GM19328 (cell line): ENCODE measurements around the gene IGIP.
A peak's percentile ranks its signal among the peaks of the same experiment; 100 is the strongest.

Experiments used
- ATAC-seq: cut with Tn5 transposase; IDR thresholded peaks from one replicate; pipeline ENCODE4 v1.9.1; 2021; ENCODE audit warnings: mild to moderate bottlenecking, moderate library complexity; ENCODE audit not compliant: unreplicated experiment

The IGIP gene

GRCh38 chr5:140162275-140162674 lies 36.5 kb downstream of the IGIP start:
- no peak for ATAC-seq

- no peak for ATAC-seq
Measured at GRCh38 chr5:140162781-140163180, 37.0 kb downstream of the IGIP start.

GRCh38 chr5:140165101-140165922 lies 39.6 kb downstream of the IGIP start:
- no peak for ATAC-seq

GRCh38 chr5:140165923-140166270 lies 40.2 kb downstream of the IGIP start:
- ATAC-seq = no peak

DNA sequence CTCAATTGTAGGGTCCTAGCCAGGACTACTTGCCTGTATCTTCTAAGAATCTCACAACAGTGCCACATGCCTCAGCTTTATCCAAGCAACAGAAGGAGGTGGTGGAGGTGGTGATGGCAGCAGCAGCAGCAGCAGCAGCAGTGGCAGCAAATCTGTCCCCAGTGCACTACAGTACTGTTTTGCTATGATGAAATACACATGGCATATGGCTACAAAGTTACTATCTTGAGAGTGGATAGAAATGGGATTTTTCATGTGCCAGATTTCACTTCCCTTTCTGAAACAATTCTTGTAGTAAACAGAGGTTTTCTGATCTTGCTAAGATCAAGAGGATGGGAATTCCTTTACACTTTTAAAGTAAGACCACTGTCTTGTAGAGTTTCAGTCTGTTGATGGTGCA lies 41.2 kb downstream of the IGIP start:
- ATAC-seq = no peak

- no peak for ATAC-seq
Measured at GRCh38 chr5:140168371-140168770, 42.6 kb downstream of the IGIP start.

- no peak for ATAC-seq
Measured at GRCh38 chr5:140169410-140169809, 43.7 kb downstream of the IGIP start.

- no peak for ATAC-seq
Measured at GRCh38 chr5:140172483-140172882, 46.7 kb downstream of the IGIP start.

- ATAC-seq = no peak
Measured at GRCh38 chr5:140174014-140174413, 48.3 kb downstream of the IGIP start.

DNA sequence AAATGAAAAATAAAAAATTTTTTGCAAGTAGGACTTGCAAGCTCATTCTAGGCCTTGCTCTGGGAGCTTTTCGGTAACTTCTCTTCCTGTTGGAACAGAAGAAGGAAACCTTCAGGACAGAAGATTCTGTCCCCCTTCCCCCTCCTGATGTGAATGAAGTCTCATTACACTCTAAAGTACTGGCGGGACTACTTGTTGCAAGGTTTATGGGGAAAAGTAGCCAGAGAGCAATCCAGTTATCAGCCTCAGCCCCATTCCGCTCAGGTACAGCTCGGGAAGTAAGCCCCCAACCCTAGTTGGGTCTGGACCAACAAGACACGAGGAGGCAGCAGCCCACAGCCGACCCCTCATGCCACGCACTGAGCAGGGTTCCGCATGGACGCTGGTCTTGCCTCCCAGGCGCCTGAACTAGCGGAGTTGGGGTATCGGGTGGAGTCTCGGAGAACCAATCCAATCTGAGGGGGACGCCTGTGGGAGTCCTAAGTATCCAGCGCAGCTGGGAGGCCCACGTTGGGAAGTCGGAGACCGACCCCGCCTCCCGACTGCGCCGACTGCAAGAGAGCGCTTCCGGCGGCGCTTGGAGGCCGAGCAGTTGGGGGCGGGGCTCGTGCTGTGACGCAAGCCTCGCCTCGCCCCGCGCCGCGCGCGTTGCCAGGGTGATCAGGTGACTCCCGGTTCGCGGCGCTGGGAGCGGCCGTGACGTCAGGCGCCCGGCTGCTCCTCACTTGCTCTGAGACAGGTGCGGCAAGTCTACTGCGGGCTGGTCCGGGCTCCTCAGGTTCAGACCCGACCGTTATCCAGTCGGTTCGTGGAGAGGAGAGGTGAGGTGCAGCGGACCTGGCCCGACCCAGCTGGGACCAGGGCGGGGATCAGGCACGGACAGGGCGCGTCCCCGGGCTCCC lies 49.0 kb downstream of the IGIP start, which contains the start of gene CYSTM1:
Gene CYSTM1 (plus strand): TSS at position 724 of the 902 bp plus-strand sequence. CDS start 19,278 bp downstream, outside the sequence.
- peak; percentile 96 for ATAC-seq

- peak; percentile 38 for ATAC-seq
Measured at GRCh38 chr5:140175367-140176030, 49.8 kb downstream of the IGIP start.

- ATAC-seq = no peak
Measured at GRCh38 chr5:140176031-140176387, 50.3 kb downstream of the IGIP start.

DNA sequence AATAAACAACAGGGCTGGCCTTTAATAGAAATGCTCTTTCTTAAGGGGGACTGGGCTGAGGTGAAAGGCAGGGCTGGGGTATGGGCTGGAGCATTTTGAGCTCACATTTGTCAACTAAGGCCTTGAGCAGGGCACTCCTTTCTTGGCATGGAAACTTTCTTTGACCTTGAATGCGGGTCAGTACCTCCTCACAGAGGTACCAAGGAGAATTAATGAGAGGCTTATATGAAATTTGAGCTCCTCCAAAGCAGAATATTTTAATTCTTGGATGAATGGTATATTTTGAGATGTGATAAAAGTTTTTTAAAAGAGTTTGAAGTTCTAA lies 52.3 kb downstream of the IGIP start:
- ATAC-seq = no peak

DNA sequence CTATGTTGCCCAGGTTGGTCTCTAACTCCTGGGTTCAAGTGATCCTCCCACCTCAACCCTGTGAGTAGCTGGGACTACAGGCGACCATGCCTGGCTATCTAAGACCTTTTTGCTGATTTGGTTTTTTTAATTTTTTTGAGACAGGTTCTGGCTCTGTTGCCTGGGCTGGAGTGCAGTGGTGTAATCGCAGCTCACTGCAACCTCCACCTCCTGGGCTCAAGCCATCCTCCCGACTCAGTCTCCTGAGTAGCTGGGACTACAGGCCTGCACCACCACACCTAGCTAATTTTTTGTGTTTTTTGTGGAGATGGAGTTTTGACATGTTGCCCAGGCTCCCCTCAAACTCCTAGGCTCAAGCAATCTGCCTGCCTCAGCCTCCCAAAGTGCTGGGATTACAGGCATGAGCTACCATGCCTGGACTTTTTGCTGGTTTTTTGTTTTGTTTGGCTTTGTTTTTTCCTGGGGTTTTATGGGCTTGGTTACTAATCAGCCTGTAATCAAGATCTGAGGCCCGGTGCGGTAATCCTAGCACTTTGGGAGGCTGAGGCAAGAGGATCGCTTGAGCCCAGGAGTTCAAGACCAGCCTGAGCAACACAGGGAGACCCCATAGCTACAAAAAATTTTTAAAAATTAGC lies 52.9 kb downstream of the IGIP start:
- no peak for ATAC-seq
